GM19239 (cell line): ENCODE results near the gene SGMS1.
"Not testable (repeated sequence)": the region's sequence is repeated elsewhere in the genome, so short reads cannot be mapped to it uniquely, and the experiment has no call there.

Source experiments
- DNase-seq: peaks from one replicate; pipeline ENCODE4 v3.0.0; 2011; ENCODE audit warnings: low spot score; ENCODE audit not compliant: insufficient read length
- FAIRE-seq: peaks from 2 replicates; lab custom pipeline; 2011; peaks lifted over from hg19 to GRCh38; lab: Jason Lieb, UNC

SGMS1 gene

DNA sequence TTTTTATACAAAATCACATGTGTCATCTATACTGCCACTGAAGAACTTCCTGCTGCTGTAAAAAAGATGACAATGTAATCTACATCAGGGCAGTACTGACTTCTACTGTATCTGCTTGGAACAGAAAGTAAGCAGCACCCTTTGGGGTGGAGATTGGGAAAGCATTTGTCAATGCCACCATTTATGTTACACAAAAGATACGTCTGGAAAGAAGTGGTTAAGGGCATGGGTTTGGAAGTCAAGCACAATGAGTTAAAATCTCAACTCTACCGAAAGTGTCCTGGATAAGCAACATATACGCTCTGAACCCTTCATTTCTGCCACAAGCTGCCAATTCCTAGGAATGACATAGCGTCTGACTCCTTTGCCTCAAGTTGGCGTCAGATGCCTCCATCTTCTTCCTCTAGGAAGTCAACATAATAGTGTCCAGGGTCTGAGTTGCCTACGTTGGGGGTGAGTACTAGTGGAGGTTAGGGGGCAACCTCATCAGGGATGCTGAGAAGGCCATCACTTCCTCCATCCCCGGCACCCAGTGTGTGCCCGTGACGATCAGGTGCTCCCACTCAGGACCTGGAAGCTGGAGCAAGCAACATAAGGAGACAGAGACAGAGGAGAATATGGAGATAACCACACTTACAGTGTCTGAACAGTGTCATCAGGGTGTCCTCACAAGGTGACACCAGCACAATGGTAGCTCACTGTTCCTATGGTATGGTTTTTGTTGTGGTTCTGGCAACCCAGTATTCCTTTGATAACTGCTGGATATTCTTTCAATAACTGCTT lies 58.3 kb downstream of the SGMS1 start:
- FAIRE-seq (no peak), DNase-seq (no peak)

- FAIRE-seq = no peak
- DNase-seq = no peak
Observed at GRCh38 chr10:50563906-50564305, 59.9 kb downstream of the SGMS1 start.

DNA sequence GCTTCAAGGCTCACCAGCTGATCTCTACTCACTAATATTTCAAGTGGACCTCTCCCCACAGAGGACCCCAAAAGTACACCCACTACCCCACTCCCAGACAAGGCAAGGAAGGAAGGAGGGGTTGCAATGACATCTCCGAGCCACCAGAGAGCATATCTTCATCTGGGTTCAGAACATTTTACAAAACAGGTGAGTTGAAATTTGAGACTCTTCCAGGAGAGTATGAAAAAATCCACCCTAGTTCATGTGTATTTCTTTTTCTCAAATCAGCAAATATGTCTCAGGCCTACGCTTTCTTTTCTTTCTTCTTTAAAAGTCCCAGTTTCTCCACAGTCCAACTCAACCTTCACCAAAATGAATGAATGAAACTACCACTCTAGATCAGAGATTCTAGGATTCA lies 61.9 kb downstream of the SGMS1 start:
- DNase-seq (no peak), FAIRE-seq (peak; percentile 35)

DNA sequence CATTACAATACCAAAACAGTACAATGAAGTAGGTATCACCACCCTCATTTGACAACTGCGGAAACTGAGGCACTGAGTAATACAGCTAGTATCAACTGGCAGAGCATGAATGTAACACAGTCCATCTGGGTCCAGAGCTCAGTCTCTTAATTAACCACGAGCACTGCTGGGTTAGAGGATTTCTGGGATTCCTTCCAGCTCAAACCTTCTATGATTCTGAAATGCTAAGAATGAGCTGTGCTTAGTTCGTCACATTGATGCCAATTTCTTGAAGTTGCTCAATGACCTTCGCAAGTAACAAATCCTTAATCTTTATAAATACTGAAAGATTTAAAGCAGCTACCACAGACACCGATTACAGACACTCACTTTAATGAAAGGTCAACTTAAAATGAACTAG lies 62.5 kb downstream of the SGMS1 start:
- FAIRE-seq = no peak
- DNase-seq = no peak

- FAIRE-seq (no peak), DNase-seq (no peak)
Observed at GRCh38 chr10:50560370-50560769, 63.4 kb downstream of the SGMS1 start.

- DNase-seq (no peak), FAIRE-seq (no peak)
Observed at GRCh38 chr10:50558371-50558770, 65.4 kb downstream of the SGMS1 start.

GRCh38 chr10:50557130-50557682 lies 66.5 kb downstream of the SGMS1 start:
- DNase-seq = no peak
- FAIRE-seq = no peak

DNA sequence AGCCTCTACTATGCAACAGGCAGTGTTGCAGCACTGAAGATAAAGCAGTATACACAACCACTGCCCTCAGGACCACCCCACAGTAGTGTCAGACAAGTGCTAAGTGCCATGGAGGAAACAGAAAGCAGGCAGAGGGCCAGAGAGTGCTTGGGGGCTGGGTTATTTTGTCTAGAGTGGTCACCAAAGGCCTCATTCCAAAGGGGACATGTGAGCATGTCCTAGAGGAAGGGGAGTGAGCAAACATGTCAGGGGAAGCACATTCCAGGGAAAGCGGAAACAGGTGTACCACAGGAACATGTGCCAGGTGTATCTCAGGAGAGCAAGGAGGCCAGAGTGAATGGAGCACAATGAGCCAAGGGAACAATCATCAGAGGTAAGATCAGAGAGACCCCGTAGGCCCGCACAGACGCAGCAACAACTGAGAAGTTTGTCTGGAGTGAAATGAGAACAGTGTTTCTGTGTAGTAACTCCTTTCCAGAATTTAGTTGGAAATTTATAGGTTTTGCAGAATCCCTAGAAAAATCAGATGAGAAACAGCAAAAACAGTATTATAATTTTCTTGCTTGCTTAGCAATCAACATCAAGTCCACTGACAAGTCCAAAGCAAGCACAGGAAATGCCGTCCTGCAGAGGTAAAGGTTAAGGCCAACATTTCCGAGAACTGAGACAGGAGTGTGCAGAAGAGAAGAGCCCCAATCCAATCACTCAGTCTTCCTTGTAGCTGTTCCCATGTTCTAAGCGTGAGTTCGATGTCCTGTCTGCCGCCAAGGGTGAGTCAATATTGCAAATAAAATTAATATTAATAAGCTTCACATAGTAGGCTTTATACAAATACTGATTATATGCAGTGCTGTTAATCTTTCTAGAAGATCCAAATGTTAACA lies 67.3 kb downstream of the SGMS1 start:
- no peak for DNase-seq
- no peak for FAIRE-seq

- no peak for FAIRE-seq
- no peak for DNase-seq
Observed at GRCh38 chr10:50554995-50555568, 68.7 kb downstream of the SGMS1 start.

DNA sequence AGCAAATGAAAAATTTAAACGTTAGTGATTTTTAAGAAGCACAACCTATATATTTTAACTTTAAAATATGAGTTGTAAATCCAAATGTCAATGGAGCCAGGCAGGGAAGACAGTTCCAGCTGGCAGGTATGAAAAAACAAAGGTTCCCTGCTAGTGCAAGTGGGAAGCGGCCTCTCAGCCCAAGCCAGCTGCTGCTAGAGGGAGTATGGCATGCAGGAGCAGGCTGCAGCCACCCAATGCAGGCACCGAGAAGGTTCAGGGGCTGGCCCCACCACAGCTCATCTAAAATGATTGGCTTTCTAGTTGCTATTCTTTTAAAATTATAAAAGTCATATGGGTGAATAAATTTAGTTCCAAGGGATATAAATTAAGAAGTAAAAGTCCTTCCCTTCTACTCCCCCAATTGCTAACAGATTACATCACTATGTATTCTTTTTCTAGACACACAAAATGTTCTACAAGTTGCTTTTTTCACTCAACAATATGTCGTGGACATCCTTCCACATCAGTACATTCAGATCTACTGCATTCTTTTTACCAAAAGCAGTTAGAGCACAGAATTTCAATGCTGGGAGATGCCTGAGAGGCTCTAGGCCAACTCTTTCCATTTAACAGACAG lies 69.3 kb downstream of the SGMS1 start:
- no peak for FAIRE-seq
- no peak for DNase-seq

- FAIRE-seq = peak; percentile 69
- DNase-seq = no peak
Observed at GRCh38 chr10:50552771-50553535, 70.8 kb downstream of the SGMS1 start.

DNA sequence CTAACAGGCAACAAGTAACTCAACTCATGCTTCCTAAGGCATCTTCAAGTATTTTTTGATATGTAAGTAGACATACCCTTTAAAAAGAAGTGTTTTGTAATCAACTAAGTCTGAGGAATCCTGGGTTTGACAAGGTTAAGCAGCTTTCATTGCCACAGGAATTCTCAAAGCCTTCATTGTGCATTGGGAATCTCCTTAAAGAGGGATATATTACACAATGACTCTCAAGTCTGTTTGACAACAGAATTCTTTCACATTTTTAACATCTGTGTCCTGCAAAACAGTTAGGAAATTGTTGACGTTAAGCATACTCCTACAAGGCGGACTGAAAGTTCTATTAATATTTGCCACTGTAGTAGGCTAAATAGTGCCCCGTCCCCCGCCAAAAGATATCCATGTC lies 71.4 kb downstream of the SGMS1 start:
- no peak for FAIRE-seq
- no peak for DNase-seq

DNA sequence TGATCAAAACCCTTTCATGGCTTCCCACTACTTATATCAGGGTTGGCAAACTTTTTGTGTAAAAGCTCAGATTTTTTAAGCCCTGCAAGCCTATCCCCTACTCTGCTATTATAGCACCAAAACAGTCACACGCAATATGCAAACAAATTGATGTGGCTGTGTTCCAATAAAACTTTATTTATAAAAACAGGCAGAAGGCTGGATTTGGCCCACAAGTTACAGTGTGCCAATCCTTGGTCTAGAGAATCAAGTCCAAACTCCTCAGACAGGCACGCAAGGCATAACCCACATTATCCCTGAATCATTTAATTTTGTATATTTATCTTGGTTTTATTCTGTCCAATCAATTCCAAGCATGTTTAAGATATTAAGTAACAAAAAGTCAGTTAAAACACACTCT lies 71.9 kb downstream of the SGMS1 start:
- FAIRE-seq (no peak), DNase-seq (no peak)

GRCh38 chr10:50550291-50550839 lies 73.4 kb downstream of the SGMS1 start:
- FAIRE-seq (no peak), DNase-seq (no peak)

DNA sequence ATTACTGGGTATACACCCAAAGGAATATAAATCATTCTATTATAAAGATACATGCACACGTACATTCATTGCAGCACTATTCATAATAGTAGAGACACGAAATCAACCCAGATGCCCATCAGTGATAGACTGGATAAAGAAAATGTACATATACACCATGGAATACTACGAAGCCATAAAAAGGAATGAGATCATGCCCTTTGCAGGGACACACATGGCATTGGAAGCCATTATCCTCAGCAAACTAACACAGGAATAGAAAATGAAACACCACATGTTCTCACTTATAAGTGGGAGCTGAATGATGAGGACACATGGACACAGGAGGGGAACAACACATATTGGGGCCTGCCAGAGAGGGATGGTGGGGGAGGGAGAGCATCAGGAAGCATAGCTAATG lies 74.6 kb downstream of the SGMS1 start:
- FAIRE-seq, DNase-seq: not testable (repeated sequence)

DNA sequence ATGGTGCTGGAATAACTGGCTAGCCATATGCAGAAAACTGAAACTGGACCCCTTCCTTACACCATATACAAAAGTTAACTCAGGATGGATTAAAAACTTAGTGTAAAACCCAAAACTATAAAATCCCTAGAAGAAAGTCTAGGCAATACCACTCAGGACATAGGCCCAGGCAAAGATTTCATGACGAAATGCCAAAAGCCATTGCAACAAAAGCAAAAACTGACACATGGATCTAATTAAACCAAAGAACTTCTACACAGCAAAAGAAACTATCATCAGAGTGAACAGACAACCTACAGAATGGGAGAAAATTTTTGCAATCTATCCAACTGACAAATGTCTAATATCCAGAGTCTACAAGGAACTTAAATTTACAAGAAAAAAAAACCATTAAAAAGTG lies 75.3 kb downstream of the SGMS1 start:
- not testable (repeated sequence) for DNase-seq, FAIRE-seq

GRCh38 chr10:50546287-50546686 lies 77.5 kb downstream of the SGMS1 start:
- not testable (repeated sequence) for FAIRE-seq, DNase-seq

GRCh38 chr10:50545846-50546245 lies 77.9 kb downstream of the SGMS1 start:
- DNase-seq (no peak), FAIRE-seq (no peak)

- DNase-seq (no peak), FAIRE-seq (peak; percentile 39)
Observed at GRCh38 chr10:50544857-50545429, 78.8 kb downstream of the SGMS1 start.
